Keratinocyte (primary cell): ENCODE data around the gene PEX5L.

Experiments
- EZH2 ChIP-seq: IDR thresholded peaks from one replicate; pipeline ENCODE4 v1.6.1; 2012; ENCODE audit warnings: inconsistent platforms, mild to moderate bottlenecking, low read length, moderate library complexity
- TF ChIP-seq, protein P1 (sequence below), 3 experiments: IDR thresholded peaks in 1 of 3; conservative IDR thresholded peaks in 1 of 3; optimal IDR thresholded peaks in 1 of 3; 2 replicates in 2 of 3; 3 replicates in 1 of 3; pipeline versions ENCODE3 to v1.5.1; 2011; ENCODE audit warnings: low read length in 3 of 3, mild to moderate bottlenecking in 3 of 3, moderate library complexity in 2 of 3, control low read depth in 1 of 3, inconsistent platforms in 1 of 3; ENCODE audit not compliant: insufficient read depth in 2 of 3; ENCODE audit errors: extremely low read depth in 1 of 3

DNA sequence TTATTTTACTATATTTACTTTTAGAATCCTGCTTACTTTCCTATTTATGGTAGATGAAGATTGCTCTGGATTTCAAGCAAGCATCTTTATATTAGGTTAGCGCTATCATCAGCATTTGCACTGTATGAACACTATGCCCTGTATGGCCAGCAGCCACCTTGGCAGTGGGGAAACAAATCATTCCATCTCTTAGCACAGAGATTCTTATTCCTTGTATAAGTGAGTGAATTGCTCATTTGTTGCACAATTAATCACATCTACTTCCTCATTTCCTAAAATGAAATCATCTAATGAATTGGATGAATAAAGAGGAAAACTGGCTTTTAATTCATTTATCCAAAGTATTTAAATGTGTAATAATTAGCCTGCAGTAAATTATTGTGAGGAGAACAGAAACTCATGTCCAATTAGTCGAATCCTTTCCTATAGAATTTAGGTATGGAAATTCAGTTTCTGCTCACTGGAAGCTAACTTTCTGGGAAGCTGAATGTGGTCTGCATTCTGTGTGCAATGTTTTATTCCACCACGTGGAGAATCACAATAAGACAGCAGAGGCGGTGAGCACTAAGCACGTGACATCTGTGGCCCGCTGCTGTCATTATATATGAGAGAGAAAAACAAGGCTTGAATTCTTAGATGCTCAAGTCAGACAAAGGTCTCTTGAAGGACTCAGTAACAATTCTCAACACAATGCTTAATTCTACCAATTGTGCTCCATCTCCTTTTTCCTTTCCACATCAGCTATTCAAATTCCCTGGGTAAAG is 93.4 kb downstream of the PEX5L start:
- TF ChIP-seq, protein P1, sequence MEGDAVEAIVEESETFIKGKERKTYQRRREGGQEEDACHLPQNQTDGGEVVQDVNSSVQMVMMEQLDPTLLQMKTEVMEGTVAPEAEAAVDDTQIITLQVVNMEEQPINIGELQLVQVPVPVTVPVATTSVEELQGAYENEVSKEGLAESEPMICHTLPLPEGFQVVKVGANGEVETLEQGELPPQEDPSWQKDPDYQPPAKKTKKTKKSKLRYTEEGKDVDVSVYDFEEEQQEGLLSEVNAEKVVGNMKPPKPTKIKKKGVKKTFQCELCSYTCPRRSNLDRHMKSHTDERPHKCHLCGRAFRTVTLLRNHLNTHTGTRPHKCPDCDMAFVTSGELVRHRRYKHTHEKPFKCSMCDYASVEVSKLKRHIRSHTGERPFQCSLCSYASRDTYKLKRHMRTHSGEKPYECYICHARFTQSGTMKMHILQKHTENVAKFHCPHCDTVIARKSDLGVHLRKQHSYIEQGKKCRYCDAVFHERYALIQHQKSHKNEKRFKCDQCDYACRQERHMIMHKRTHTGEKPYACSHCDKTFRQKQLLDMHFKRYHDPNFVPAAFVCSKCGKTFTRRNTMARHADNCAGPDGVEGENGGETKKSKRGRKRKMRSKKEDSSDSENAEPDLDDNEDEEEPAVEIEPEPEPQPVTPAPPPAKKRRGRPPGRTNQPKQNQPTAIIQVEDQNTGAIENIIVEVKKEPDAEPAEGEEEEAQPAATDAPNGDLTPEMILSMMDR (optimal IDR thresholded peaks at IDR 0.05 in 1 of 3, IDR thresholded peaks at IDR 0.05 in 1 of 3, conservative IDR thresholded peaks at IDR 0.05 in 1 of 3; ENCODE audit: extremely low read depth in 1 of 3, insufficient read depth in 2 of 3, low read length in 3 of 3) = no peak
- no peak for TF ChIP-seq EZH2
